Measurements from ENCODE around the gene CACNA2D3. TPM values are rescaled to one million over a fixed set of nuclear protein-coding genes. Genes with fewer than 3 reads are reported as not detected.

Gene CACNA2D3
- total and polyA plus RNA-seq, 4 donors, result 0.06 to 0.37 (median 0.08) TPM; not detected in 1

DNA sequence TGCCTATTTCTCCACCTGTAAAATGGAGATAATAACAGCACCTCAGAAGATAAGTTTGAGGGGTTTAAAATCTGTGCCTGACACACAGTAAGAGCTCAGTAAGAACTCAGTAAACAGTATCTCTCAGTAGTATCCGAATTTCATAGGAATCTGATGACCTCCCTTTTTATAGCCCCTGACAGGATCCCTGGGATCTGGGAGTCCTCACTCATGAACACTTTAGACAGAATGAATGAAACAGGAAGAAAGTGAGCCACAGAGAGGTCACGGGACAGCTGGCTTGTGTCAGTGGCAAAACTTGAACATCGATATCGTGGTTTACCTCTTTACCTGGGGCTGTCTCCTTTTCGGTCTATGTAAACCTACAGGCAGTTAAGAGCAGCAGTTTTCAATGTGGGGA is 754.3 kb downstream of the CACNA2D3 start (continued):
- TF ChIP-seq, protein P1, sequence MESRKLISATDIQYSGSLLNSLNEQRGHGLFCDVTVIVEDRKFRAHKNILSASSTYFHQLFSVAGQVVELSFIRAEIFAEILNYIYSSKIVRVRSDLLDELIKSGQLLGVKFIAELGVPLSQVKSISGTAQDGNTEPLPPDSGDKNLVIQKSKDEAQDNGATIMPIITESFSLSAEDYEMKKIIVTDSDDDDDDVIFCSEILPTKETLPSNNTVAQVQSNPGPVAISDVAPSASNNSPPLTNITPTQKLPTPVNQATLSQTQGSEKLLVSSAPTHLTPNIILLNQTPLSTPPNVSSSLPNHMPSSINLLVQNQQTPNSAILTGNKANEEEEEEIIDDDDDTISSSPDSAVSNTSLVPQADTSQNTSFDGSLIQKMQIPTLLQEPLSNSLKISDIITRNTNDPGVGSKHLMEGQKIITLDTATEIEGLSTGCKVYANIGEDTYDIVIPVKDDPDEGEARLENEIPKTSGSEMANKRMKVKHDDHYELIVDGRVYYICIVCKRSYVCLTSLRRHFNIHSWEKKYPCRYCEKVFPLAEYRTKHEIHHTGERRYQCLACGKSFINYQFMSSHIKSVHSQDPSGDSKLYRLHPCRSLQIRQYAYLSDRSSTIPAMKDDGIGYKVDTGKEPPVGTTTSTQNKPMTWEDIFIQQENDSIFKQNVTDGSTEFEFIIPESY (IDR thresholded peaks at IDR 0.05), result no peak

DNA sequence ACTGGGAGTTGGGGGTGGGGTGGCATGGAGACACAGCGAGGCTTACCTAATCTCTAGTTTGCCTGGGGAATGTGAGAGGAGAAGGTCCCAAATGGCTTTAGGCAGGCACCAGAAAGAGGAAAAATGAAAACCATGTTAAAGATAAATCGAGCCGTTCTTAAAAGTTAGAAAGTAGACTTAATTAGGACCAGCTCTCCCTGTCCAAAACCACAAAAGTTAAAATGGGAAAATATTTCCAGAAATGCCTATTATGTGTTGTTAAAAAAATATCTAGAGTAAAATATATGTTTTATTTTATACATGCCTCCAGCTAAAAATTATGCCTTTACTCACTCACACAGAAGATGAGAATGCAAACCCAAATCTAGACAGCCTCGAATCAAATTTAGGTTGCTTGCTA is 755.4 kb downstream of the CACNA2D3 start:
- TF ChIP-seq EGR1 (IDR thresholded peaks at IDR 0.05; ENCODE audit: low read depth in 2 of 2) (no peak), NR2F2 (IDR thresholded peaks at IDR 0.05) (no peak), SP1 (IDR thresholded peaks at IDR 0.05) (no peak), TAF1 (conservative IDR thresholded peaks at IDR 0.05) (no peak), HNF4A (conservative IDR thresholded peaks at IDR 0.05) (no peak), RAD21 (IDR thresholded peaks at IDR 0.05) (no peak), YY1 (IDR thresholded peaks at IDR 0.05) (no peak), JUND (IDR thresholded peaks at IDR 0.05) (no peak), HNF4G (IDR thresholded peaks at IDR 0.05) (no peak), RXRA (IDR thresholded peaks at IDR 0.05) (no peak)
- TF ChIP-seq, protein P2, sequence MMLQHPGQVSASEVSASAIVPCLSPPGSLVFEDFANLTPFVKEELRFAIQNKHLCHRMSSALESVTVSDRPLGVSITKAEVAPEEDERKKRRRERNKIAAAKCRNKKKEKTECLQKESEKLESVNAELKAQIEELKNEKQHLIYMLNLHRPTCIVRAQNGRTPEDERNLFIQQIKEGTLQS (IDR thresholded peaks at IDR 0.05), result no peak
- TF ChIP-seq, protein P3, sequence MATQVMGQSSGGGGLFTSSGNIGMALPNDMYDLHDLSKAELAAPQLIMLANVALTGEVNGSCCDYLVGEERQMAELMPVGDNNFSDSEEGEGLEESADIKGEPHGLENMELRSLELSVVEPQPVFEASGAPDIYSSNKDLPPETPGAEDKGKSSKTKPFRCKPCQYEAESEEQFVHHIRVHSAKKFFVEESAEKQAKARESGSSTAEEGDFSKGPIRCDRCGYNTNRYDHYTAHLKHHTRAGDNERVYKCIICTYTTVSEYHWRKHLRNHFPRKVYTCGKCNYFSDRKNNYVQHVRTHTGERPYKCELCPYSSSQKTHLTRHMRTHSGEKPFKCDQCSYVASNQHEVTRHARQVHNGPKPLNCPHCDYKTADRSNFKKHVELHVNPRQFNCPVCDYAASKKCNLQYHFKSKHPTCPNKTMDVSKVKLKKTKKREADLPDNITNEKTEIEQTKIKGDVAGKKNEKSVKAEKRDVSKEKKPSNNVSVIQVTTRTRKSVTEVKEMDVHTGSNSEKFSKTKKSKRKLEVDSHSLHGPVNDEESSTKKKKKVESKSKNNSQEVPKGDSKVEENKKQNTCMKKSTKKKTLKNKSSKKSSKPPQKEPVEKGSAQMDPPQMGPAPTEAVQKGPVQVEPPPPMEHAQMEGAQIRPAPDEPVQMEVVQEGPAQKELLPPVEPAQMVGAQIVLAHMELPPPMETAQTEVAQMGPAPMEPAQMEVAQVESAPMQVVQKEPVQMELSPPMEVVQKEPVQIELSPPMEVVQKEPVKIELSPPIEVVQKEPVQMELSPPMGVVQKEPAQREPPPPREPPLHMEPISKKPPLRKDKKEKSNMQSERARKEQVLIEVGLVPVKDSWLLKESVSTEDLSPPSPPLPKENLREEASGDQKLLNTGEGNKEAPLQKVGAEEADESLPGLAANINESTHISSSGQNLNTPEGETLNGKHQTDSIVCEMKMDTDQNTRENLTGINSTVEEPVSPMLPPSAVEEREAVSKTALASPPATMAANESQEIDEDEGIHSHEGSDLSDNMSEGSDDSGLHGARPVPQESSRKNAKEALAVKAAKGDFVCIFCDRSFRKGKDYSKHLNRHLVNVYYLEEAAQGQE (IDR thresholded peaks at IDR 0.05), result no peak
- TF ChIP-seq, protein P4, sequence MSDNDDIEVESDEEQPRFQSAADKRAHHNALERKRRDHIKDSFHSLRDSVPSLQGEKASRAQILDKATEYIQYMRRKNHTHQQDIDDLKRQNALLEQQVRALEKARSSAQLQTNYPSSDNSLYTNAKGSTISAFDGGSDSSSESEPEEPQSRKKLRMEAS (IDR thresholded peaks at IDR 0.05), result no peak
- no peak overlapping the region for H3K27ac ChIP-seq (ENCODE audit: low read depth in 1 of 2, low read length in 2 of 2)
- no peak overlapping the region for H3K4me3 ChIP-seq (ENCODE audit: low read depth in 1 of 3, low read length in 3 of 3)
- no peaks in the 10 kb centered on the region for H3K4me1 ChIP-seq (ENCODE audit: control insufficient read depth in 4 of 4, insufficient read depth in 4 of 4, low read length in 3 of 4)
- H3K27me3 ChIP-seq (ENCODE audit: control insufficient read depth in 4 of 4, insufficient read depth in 4 of 4, low read length in 3 of 4), result peaks cover 0 to 10% (median 0%) of the 10 kb centered on the region in 4 donors
- no peak for DNase-seq (ENCODE audit: low spot score)
- no peaks in the 10 kb centered on the region for H3K36me3 ChIP-seq (ENCODE audit: control insufficient read depth in 4 of 4, insufficient read depth in 3 of 4, low read depth in 1 of 4, low read length in 3 of 4)
- H3K9me3 ChIP-seq (ENCODE audit: control insufficient read depth in 4 of 4, low read length in 3 of 4), result peaks cover 0 to 1% (median 0%) of the 10 kb centered on the region in 4 donors
- H3K9ac ChIP-seq (ENCODE audit: low read depth in 1 of 2, low read length in 2 of 2), result no peak overlapping the region
- WGBS, result 73% methylated on average over 4 of the region's 4 CpGs

DNA sequence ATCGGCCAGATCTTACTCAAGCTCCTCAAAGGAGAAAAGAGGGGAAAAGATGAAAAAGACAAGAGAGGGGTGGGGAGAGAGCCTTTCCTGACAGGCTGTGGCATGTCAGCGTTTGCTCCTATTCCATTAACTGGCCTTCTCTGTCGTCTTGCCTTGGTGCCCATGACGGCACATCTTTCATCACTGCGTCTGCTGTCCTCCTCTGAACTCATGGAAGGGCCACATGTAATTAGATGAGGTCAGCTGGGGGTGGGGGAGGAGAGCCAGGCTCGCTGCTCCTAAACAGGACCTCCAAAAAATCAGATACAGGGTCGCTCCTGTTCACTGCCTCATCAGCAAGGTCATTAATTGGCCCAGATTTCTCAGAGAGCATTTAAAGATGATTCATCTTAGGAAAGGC is 755.8 kb downstream of the CACNA2D3 start:
- no peaks in the 10 kb centered on the region for H3K4me1 ChIP-seq (ENCODE audit: control insufficient read depth in 4 of 4, insufficient read depth in 4 of 4, low read length in 3 of 4)
- no peak for DNase-seq (ENCODE audit: low spot score)
- whole genome bisulfite sequencing, result 55% methylated on average over 7 of the region's 7 CpGs
- no peaks in the 10 kb centered on the region for H3K36me3 ChIP-seq (ENCODE audit: control insufficient read depth in 4 of 4, insufficient read depth in 3 of 4, low read depth in 1 of 4, low read length in 3 of 4)
- H3K27me3 ChIP-seq (ENCODE audit: control insufficient read depth in 4 of 4, insufficient read depth in 4 of 4, low read length in 3 of 4), result peaks cover 0 to 10% (median 0%) of the 10 kb centered on the region in 4 donors
- H3K9ac ChIP-seq (ENCODE audit: low read depth in 1 of 2, low read length in 2 of 2), result no peak overlapping the region
- no peak overlapping the region for H3K27ac ChIP-seq (ENCODE audit: low read depth in 1 of 2, low read length in 2 of 2)
- H3K9me3 ChIP-seq (ENCODE audit: control insufficient read depth in 4 of 4, low read length in 3 of 4), result peaks cover 0 to 1% (median 0%) of the 10 kb centered on the region in 4 donors
- H3K4me3 ChIP-seq (ENCODE audit: low read depth in 1 of 3, low read length in 3 of 3), result no peak overlapping the region
- TF ChIP-seq, protein P4 (IDR thresholded peaks at IDR 0.05), result no peak
- TF ChIP-seq, protein P3 (IDR thresholded peaks at IDR 0.05), result no peak
- TF ChIP-seq SP1 (IDR thresholded peaks at IDR 0.05), result no peak
- TF ChIP-seq FOXA1 (IDR thresholded peaks at IDR 0.05), result no peak
- TF ChIP-seq, protein P1 (IDR thresholded peaks at IDR 0.05), result no peak
- no peak for TF ChIP-seq RXRA (IDR thresholded peaks at IDR 0.05)
- TF ChIP-seq, protein P5, sequence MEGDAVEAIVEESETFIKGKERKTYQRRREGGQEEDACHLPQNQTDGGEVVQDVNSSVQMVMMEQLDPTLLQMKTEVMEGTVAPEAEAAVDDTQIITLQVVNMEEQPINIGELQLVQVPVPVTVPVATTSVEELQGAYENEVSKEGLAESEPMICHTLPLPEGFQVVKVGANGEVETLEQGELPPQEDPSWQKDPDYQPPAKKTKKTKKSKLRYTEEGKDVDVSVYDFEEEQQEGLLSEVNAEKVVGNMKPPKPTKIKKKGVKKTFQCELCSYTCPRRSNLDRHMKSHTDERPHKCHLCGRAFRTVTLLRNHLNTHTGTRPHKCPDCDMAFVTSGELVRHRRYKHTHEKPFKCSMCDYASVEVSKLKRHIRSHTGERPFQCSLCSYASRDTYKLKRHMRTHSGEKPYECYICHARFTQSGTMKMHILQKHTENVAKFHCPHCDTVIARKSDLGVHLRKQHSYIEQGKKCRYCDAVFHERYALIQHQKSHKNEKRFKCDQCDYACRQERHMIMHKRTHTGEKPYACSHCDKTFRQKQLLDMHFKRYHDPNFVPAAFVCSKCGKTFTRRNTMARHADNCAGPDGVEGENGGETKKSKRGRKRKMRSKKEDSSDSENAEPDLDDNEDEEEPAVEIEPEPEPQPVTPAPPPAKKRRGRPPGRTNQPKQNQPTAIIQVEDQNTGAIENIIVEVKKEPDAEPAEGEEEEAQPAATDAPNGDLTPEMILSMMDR (IDR thresholded peaks at IDR 0.05; ENCODE audit: low read depth, low read length, missing input control), result no peak
- no peak for TF ChIP-seq RAD21 (IDR thresholded peaks at IDR 0.05)
- no peak for TF ChIP-seq FOXA2 (IDR thresholded peaks at IDR 0.05)
- no peak for TF ChIP-seq JUND (IDR thresholded peaks at IDR 0.05)
